Endothelial cell of umbilical vein (primary cell): ENCODE results near the gene P2RY6. TPM values are rescaled to one million over a fixed set of nuclear protein-coding genes. Genes with fewer than 3 reads are reported as not detected.

ENCODE experiments used
- BruUV-seq: library from RNA; stranded (reverse); fragments of 400-500 nt; replicated peaks from 2 replicates; lab custom pipeline; 2021; lab: Mats Ljungman, UMichigan
- CTCF ChIA-PET: fragments of 300-600, 350-600 bp; sonication (Branson Sonifier 250); formaldehyde crosslinking; loops from one replicate; lab custom pipeline; 2021; ENCODE audit warnings: antibody characterized with exemption, inconsistent platforms; lab: Charles Lee
- POLR2A ChIA-PET: fragments of 300-600, 350-600 bp; sonication (Branson Sonifier 250); formaldehyde crosslinking; loops from one replicate; lab custom pipeline; 2021; ENCODE audit warnings: antibody characterized with exemption, inconsistent platforms; lab: Charles Lee
- DNase-seq: peaks from one replicate; pipeline ENCODE4 v3.0.0-alpha.2; 2011; ENCODE audit warnings: low read depth, low spot score
- FAIRE-seq: peaks from 2 replicates; lab custom pipeline; 2011; peaks lifted over from hg19 to GRCh38; lab: Jason Lieb, UNC
- H2AFZ ChIP-seq: 2 replicates; pipeline ENCODE4 v1.6.0; 2012; ENCODE audit warnings: low read depth, low read length, control low read depth, inconsistent platforms
- H3K27ac ChIP-seq: 2 replicates; pipeline ENCODE4 v1.5.1; 2011; ENCODE audit warnings: low read depth, mild to moderate bottlenecking, control low read depth, low read length, moderate library complexity; ENCODE audit not compliant: insufficient read depth
- H3K27me3 ChIP-seq, 2 experiments: 2 replicates each; pipeline versions ENCODE4 v1.6.0 to v1.6.1; 2011; ENCODE audit warnings: low read length in 2 of 2, mixed read lengths in 1 of 2; ENCODE audit not compliant: control insufficient read depth in 2 of 2, insufficient read depth in 2 of 2
- H3K36me3 ChIP-seq, 2 experiments: 2 replicates in 1 of 2; 3 replicates in 1 of 2; pipeline ENCODE4 v1.5.1; 2011; ENCODE audit warnings: low read length in 2 of 2, mild to moderate bottlenecking in 1 of 2, moderate library complexity in 1 of 2; ENCODE audit not compliant: control insufficient read depth in 2 of 2, insufficient read depth in 2 of 2; ENCODE audit errors: extremely low read depth in 1 of 2
- H3K4me1 ChIP-seq: 3 replicates; pipeline ENCODE4 v1.5.1; 2011; ENCODE audit warnings: mild to moderate bottlenecking, low read length; ENCODE audit not compliant: control insufficient read depth, insufficient read depth; ENCODE audit errors: extremely low read depth
- H3K4me2 ChIP-seq: 2 replicates; pipeline ENCODE4 v1.6.1; 2011; ENCODE audit warnings: low read length, control low read depth, mixed read lengths; ENCODE audit not compliant: insufficient read depth
- H3K4me3 ChIP-seq, 3 experiments: fragments of 200-600 bp in 1 of 3; sonication (generic), shearing (Covaris generic) in 1 of 3; replicated peaks in 1 of 3; 2 replicates each; pipeline ENCODE4 v1.5.1; 2011 to 2016; ENCODE audit warnings: control low read depth in 3 of 3, low read length in 3 of 3, mild to moderate bottlenecking in 2 of 3, inconsistent platforms in 1 of 3, low read depth in 1 of 3, moderate library complexity in 1 of 3; ENCODE audit not compliant: insufficient read depth in 1 of 3
- H3K79me2 ChIP-seq: 2 replicates; pipeline ENCODE4 v1.6.0; 2012; ENCODE audit warnings: low read length, inconsistent platforms; ENCODE audit not compliant: control insufficient read depth, insufficient read depth
- H3K9ac ChIP-seq: replicated peaks from 2 replicates; pipeline ENCODE3; 2011; ENCODE audit warnings: low read length, control low read depth; ENCODE audit not compliant: insufficient read depth; ENCODE audit errors: extremely low read depth
- H3K9me1 ChIP-seq: replicated peaks from 3 replicates; pipeline ENCODE4 v1.6.0; 2011; ENCODE audit warnings: mild to moderate bottlenecking, low read length; ENCODE audit not compliant: control insufficient read depth, insufficient read depth; ENCODE audit errors: extremely low read depth
- H3K9me3 ChIP-seq: replicated peaks from 2 replicates; pipeline ENCODE4 v1.5.1; 2012; ENCODE audit warnings: low read length, inconsistent platforms; ENCODE audit not compliant: control insufficient read depth, insufficient read depth
- H4K20me1 ChIP-seq: replicated peaks from 2 replicates; pipeline ENCODE3; 2011; ENCODE audit warnings: mild to moderate bottlenecking, low read length; ENCODE audit not compliant: control insufficient read depth, insufficient read depth; ENCODE audit errors: extremely low read depth
- EZH2 ChIP-seq: IDR thresholded peaks from 2 replicates; pipeline ENCODE4 v1.6.1; 2012; ENCODE audit warnings: borderline replicate concordance, low read depth, mild to moderate bottlenecking, moderate library complexity, low read length, inconsistent platforms; ENCODE audit not compliant: severe bottlenecking
- FOS ChIP-seq: IDR thresholded peaks from 2 replicates; pipeline ENCODE4 v1.6.1; 2011; ENCODE audit warnings: mild to moderate bottlenecking, low read length, moderate library complexity, borderline replicate concordance; ENCODE audit not compliant: insufficient read depth
- MYC ChIP-seq: IDR thresholded peaks from one replicate; pipeline ENCODE4 v1.6.1; 2011; ENCODE audit warnings: mild to moderate bottlenecking, low read depth, low read length
- POLR2A ChIP-seq: IDR thresholded peaks from 2 replicates; pipeline ENCODE4 v1.6.1; 2012; ENCODE audit warnings: low read depth, mild to moderate bottlenecking, control low read depth, low read length
- dilution Hi-C: fragments of 300-500 bp; cut with MboI; formaldehyde crosslinking; loops from one replicate; pipeline ENCODE4 v1.15.0; 2019; ENCODE audit warnings: low sequenced_read_pairs; ENCODE audit not compliant: extremely low pct_ligation_motif_present
- intact Hi-C: fragments of 100-400 bp; cut with micrococcal nuclease; formaldehyde crosslinking; loops from one replicate; pipeline ENCODE4 v1.10.0; 2022
- polyA plus RNA-seq, 4 experiments: library from polyadenylated mRNA; depleted of rRNA in 3 of 4; stranded (reverse) in 3 of 4; unstranded in 1 of 4; fragments of >200 nt; gene quantifications; 2 replicates each; pipeline versions ENCODE4 v1.2.1 to v1.2.3, GENCODE V29; 2011 to 2012; ENCODE audit warnings: missing spikeins in 1 of 4
- total RNA-seq: library from RNA; stranded (reverse); gene quantifications from 2 replicates; pipeline ENCODE4 v1.2.3, GENCODE V29; 2021
- TF ChIP-seq, protein P1 (sequence below): IDR thresholded peaks from 2 replicates; pipeline ENCODE4 v1.6.1; 2011; ENCODE audit not compliant: insufficient read depth, insufficient read length

Gene P2RY6
- total and polyA plus RNA-seq, 2 donors (not counting 3 experiments of a cell fraction or from before 2014, with no cell fraction given), result 0.47 TPM; not detected in 1

DNA sequence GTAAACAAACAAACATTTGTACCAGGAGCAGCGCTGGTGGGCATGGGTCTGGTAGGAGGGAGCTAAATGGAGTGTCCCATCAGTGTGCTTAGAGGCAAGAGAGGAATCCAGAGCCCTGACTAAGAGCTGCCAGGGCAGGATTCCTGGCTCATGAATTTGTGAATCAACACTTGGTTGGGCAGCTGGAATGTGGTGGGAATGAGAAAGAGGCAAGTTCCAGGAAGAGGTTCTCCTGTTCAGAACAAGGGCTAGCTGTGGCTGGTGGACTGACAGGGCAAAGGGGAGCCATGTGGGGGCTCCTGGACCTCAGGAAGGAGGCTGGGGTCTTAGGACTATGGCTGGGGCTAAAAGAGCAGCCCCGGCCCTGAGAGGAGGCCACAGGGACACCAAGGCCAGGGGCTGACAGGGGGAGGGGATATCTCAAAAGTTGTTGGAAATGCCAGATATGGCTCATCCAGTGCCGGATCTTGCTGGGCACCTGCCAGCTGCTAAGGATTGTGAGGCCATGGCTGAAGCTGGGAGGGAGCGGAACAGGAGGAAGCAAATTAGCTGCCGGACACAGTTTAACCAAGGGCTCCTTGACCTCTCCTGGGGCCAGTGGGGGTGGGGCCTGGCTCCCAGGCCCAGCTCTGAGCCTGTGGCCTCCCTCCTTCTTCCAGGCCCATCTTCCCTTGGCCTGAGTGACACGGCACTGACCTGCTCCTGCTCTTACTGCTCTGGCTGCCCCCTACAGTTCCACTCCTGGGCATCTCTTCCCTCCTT lies 14.6 kb upstream of the P2RY6 start:
- no peaks in the 10 kb centered on the region for H3K27me3 ChIP-seq
- H3K9ac ChIP-seq, result no peak overlapping the region
- intact Hi-C loops, result no loop called here
- dilution Hi-C loops, result no loop called here
- no peak for TF ChIP-seq POLR2A
- peak overlapping the region; percentile 23 for H3K27ac ChIP-seq
- no peaks in the 10 kb centered on the region for H3K9me3 ChIP-seq
- no peaks in the 10 kb centered on the region for H4K20me1 ChIP-seq
- FAIRE-seq, result no peak
- peak; percentile 24 for DNase-seq
- no peak overlapping the region for H3K4me2 ChIP-seq
- ChIA-PET POLR2A (interaction anchor here (0.5 kb wide), 1 partner anchor 411 kb away, joined by 4 read pairs; no protein-coding TSS in a partner anchor), CTCF (interaction anchor here (0.9 to 2.5 kb wide), 8 partner anchors 12 to 426 kb away, joined by 4 to 18 read pairs (median 5); no protein-coding TSS in a partner anchor)
- no peaks in the 10 kb centered on the region for H3K9me1 ChIP-seq
- BruUV-seq, result no TSS peak
- no peak overlapping the region for H3K4me3 ChIP-seq
- no peaks in the 10 kb centered on the region for H3K36me3 ChIP-seq
- H2AFZ ChIP-seq, result peak overlapping the region; percentile 19
- H3K79me2 ChIP-seq, result no peaks in the 10 kb centered on the region
- peaks cover 6% of the 10 kb centered on the region for H3K4me1 ChIP-seq

DNA sequence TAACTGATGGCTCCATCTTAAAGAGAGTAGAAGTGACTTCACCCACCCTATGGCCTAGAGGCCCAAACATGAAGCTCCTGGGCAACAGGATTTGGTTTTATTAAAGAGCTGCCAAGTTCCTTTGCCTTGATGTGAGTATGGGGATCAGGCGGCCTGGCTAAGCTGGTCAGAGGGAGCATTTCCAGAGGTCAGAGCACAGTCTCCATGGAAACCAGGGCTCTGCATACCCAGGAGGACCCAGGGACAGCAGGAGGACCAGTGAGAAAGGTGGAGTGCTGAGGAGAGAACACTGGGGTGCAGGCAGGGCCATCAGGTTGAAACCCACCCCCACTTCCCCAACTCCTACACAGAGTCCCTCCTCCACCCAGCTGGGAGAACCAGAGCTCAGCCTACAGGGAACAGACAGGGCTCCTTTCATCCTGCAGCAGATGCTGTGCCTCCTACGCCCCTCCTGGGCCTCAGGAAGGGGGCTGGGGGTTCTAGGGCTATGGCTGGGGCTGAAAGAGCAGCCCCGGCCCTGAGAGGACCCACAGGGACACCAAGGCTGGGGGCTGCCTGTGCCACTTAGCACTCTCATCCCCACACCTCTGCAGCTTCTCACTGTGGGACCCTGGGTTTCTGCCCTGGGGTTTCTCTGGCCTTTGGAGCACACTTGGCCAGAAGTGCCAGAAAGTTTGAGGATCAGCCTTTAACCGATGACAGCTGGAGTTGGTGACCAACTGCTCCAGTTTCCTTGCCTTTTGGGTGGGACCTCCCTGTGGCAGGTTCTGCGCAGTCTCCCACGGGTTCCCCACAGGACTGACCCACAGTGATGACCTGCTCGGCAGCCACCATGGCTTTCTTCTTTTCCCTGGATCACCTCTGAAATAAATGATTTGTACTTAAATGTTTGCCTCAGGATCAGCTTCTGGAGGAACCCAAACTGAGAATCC lies 13.8 kb upstream of the P2RY6 start:
- CTCF ChIA-PET, result interaction anchor here (0.9 to 2.5 kb wide), 7 partner anchors 10 to 427 kb away, joined by 3 to 18 read pairs (median 5); no protein-coding TSS in a partner anchor
- Histone ChIP-seq H3K27ac (no peak overlapping the region), H3K27me3 (peaks cover under 1 to 6% of the 10 kb centered on the region in 2 experiments), H2AFZ (peak overlapping the region; percentile 19), H4K20me1 (no peaks in the 10 kb centered on the region), H3K79me2 (no peaks in the 10 kb centered on the region), H3K36me3 (no peaks in the 10 kb centered on the region), H3K4me2 (no peak overlapping the region), H3K9me3 (no peaks in the 10 kb centered on the region), H3K9me1 (no peaks in the 10 kb centered on the region), H3K4me1 (peaks cover 6% of the 10 kb centered on the region), H3K9ac (no peak overlapping the region), H3K4me3 (no peak overlapping the region)
- dilution Hi-C loops, result no loop called here
- DNase-seq (no peak), FAIRE-seq (no peak)
- TF ChIP-seq MYC (no peak), FOS (no peak), EZH2 (no peak), POLR2A (no peak)
- TF ChIP-seq, protein P1, sequence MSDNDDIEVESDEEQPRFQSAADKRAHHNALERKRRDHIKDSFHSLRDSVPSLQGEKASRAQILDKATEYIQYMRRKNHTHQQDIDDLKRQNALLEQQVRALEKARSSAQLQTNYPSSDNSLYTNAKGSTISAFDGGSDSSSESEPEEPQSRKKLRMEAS, result no peak
- BruUV-seq, result no TSS peak
- intact Hi-C loops, result no loop called here
- POLR2A ChIA-PET, result no interaction called here
